ENCODE results near the gene ARF1.

ARF1 gene

DNA sequence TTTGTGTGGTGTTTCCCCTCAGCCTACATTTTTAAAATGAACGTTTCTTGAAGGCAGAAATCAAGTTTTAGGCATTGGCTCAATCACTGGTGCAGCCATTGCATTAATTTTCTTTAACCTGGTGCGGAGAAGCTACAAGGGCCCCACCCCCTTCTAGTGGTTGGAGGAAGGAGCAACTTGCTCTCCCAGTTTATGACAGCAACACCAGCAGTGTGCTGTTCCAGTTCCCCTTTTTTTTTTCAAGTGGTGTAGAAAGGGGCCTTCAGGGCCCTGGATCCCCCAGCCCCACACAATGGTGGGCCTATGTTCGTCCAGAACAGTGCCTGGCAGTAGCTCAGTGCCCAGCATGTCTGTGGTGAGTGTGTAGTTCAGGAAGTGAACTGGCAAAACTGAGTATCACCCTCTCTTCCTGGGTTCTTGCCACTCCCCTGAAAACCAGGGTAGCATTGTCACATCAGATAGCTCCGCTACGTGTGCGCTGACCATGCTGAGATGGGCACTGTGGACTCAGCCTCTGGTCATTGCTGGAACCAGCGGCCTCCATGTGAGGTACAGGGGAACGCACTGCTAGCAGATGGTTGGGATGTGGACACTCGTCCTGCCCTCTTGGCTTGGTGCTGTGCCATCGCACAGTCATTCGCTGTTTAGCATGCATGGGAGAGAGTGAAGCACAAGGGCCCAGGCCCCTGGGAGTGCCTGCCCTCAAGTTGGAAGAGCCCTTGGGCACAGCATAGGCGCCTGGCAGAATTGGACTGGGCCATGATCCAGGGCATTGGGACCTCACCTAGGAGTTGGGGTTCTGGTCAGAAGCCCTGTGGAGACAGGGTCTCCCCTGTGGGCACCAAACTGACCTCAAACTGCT, 7.2 kb downstream of the ARF1 start:
- TF ChIP-seq EP300 (IDR thresholded peaks at IDR 0.05; ENCODE audit: borderline replicate concordance) (no peak), CREB1 (IDR thresholded peaks at IDR 0.05; ENCODE audit: low read depth) (no peak)

DNA sequence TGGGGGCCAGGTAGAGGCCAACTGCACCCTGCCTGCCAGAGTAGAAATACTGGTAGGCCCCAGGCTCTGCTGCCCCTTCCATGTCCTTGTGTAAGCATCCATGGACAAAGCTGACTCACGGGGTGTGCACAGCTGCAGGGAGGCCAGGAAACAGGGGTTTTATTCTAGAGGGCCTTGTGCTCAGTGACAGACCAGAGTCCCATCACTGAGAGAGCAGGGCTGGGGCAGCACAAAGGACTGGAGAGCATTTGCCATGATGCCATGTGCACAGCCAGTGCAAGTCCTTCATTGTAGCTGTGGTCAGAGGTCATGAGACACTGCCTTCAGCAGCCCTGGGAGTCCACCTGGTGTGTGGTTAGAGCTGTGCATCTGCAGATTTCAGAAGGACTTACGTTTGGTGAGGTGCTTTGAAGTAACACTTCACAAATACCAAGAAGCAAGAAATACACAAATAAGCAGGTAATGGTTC, 8.1 kb downstream of the ARF1 start:
- no peak for TF ChIP-seq FOXM1 (IDR thresholded peaks at IDR 0.05; ENCODE audit: borderline replicate concordance, low read depth)
- no peak for TF ChIP-seq NFIC (IDR thresholded peaks at IDR 0.05)
- TF ChIP-seq, protein P1, sequence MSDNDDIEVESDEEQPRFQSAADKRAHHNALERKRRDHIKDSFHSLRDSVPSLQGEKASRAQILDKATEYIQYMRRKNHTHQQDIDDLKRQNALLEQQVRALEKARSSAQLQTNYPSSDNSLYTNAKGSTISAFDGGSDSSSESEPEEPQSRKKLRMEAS (IDR thresholded peaks at IDR 0.05), result no peak

DNA sequence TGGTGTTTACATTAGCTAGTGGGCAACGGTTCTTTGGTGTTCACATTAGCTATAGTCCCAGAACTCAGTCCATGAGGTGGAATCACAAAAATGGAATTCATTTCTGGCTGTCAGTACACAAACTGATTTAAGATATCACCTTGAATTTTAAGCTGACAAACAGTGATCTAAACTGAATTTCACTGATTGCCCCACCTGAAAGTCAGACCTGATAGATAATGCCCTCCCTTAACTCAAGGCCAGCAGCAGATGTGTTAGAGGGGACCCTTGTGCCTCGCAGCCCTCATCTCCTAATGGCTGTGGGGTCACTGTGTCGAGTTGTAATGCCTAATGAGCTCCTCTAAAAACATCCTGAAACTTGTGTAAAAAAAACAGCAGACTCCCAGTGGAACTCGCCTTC, 8.6 kb downstream of the ARF1 start:
- TF ChIP-seq FOXM1 (IDR thresholded peaks at IDR 0.05; ENCODE audit: borderline replicate concordance, low read depth) (no peak), YY1 (IDR thresholded peaks at IDR 0.05; ENCODE audit: low read depth) (no peak), CEBPB (IDR thresholded peaks at IDR 0.05) (no peak), EP300 (IDR thresholded peaks at IDR 0.05; ENCODE audit: borderline replicate concordance) (no peak), TEAD4 (IDR thresholded peaks at IDR 0.05) (no peak)
- TF ChIP-seq, protein P1 (IDR thresholded peaks at IDR 0.05), result no peak

DNA sequence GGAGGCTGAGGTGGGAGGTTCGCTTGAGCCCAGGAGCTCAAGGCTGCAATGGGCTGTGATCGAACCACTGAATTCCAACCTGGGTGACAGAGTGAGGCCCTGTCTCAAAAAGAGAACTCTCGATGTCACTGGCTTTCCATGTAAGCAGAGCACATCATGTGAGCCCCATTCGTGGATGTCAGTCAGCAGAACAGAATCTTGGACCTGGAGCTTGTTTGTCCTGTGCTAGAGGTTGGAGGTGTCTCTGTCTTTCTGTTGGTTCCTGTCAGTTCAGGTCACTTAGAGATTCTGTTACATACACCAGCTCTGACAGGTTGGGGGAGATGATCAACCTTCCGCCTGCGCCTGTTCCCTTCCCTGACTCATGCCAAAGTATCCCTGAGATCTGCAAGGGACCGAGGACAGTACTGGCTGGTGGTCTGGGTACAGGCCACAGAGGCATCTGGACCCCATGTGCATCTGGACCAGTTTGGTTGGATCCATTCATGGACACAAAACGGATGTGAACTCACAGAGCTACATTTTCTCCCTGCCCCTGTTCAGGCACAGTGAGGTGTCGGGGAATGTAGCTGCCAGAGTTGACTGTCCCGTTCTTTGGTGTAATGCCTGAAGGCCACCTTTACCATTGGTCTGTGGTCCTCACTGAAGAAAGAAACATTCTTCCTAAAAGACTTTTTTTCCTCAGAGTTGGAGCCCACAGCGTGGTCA, 10.0 kb downstream of the ARF1 start:
- no peak for TF ChIP-seq NFIC (IDR thresholded peaks at IDR 0.05)
- TF ChIP-seq, protein P2, sequence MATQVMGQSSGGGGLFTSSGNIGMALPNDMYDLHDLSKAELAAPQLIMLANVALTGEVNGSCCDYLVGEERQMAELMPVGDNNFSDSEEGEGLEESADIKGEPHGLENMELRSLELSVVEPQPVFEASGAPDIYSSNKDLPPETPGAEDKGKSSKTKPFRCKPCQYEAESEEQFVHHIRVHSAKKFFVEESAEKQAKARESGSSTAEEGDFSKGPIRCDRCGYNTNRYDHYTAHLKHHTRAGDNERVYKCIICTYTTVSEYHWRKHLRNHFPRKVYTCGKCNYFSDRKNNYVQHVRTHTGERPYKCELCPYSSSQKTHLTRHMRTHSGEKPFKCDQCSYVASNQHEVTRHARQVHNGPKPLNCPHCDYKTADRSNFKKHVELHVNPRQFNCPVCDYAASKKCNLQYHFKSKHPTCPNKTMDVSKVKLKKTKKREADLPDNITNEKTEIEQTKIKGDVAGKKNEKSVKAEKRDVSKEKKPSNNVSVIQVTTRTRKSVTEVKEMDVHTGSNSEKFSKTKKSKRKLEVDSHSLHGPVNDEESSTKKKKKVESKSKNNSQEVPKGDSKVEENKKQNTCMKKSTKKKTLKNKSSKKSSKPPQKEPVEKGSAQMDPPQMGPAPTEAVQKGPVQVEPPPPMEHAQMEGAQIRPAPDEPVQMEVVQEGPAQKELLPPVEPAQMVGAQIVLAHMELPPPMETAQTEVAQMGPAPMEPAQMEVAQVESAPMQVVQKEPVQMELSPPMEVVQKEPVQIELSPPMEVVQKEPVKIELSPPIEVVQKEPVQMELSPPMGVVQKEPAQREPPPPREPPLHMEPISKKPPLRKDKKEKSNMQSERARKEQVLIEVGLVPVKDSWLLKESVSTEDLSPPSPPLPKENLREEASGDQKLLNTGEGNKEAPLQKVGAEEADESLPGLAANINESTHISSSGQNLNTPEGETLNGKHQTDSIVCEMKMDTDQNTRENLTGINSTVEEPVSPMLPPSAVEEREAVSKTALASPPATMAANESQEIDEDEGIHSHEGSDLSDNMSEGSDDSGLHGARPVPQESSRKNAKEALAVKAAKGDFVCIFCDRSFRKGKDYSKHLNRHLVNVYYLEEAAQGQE (IDR thresholded peaks at IDR 0.05; ENCODE audit: low read depth), result no peak
- TF ChIP-seq RAD21 (IDR thresholded peaks at IDR 0.05; ENCODE audit: low read depth), result no peak
- no peak for TF ChIP-seq EP300 (IDR thresholded peaks at IDR 0.05; ENCODE audit: borderline replicate concordance)
- no peak for TF ChIP-seq TEAD4 (IDR thresholded peaks at IDR 0.05)
- TF ChIP-seq, protein P3, sequence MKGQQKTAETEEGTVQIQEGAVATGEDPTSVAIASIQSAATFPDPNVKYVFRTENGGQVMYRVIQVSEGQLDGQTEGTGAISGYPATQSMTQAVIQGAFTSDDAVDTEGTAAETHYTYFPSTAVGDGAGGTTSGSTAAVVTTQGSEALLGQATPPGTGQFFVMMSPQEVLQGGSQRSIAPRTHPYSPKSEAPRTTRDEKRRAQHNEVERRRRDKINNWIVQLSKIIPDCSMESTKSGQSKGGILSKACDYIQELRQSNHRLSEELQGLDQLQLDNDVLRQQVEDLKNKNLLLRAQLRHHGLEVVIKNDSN (IDR thresholded peaks at IDR 0.05), result no peak
- TF ChIP-seq FOXM1 (IDR thresholded peaks at IDR 0.05; ENCODE audit: borderline replicate concordance, low read depth), result no peak
- no peak for TF ChIP-seq TCF12 (IDR thresholded peaks at IDR 0.05; ENCODE audit: low read depth)
- no peak for TF ChIP-seq YY1 (IDR thresholded peaks at IDR 0.05; ENCODE audit: low read depth)

DNA sequence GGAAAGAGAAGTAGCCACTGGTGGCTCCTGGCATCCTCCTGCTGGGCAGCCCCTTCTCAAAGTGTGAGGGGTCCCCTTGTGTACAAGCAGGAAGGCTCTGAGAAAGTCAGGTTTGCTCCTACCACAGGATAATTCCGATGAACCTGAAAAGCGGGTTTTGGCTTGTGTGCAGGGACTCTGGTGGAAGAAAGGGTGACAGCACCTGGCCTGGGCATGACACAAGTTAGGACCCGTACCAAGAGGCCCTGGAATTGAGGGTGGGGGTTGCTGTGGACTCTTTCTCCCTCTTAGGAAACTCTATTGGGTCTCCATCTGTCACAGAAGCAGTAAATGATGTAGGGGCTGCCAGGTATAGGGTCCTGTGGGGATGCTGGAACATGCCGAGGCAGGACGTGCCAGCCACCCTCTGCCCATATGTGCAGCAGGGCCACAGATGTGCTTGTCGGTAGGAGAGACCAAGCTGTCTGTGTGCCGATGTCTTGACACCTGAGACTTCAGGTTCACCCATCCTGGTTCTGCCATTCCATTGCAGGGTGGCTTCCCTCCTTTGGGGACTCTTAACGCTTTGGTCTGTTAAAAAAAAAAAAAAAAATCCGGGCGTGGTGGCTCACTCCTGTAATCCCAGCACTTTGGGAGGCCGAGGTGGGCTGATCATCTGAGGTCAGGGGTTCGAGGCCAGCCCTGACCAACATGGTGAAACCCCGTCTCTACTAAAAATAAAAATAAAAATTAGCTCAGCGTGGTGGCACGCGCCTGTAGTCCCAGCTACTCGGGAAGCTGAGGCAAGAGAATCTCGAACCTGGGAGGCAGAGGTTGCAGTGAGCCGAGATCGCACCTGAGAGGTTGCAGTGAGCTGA, 10.8 kb downstream of the ARF1 start:
- TF ChIP-seq RAD21 (IDR thresholded peaks at IDR 0.05; ENCODE audit: low read depth) (no peak), YY1 (IDR thresholded peaks at IDR 0.05; ENCODE audit: low read depth) (no peak), NFIC (IDR thresholded peaks at IDR 0.05) (no peak), CEBPB (IDR thresholded peaks at IDR 0.05) (no peak)

DNA sequence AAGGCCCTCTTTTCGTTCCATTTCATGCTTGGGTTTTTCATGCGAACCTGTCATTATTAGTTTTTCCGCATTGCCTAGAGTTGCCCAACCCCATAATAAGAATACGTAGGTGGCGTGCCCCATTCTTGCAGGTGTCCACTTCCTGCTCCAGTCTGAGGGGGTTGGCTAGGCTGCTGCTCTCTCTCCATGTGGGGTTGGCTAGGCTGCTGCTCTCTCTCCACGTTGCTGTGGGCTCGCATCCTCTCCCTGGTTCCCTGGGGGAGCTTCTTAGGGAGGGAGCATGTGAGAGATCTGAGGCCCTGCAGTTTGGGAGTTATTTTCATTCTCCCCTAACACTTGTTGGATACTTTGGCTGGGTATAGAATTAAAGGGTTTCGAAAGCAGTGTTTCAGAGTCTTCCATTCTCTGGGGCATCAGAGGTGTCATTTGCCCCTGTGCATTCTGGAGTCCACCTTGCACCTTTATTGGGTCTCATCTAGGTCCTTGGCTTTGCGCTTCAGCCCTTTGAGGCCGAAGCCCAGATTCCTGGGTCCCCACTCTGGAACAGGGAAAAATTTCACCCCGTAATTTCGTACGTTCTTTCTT, 12.0 kb downstream of the ARF1 start:
- no peak for TF ChIP-seq CEBPB (IDR thresholded peaks at IDR 0.05)
- no peak for TF ChIP-seq TEAD4 (IDR thresholded peaks at IDR 0.05)
- TF ChIP-seq ZBTB7A (IDR thresholded peaks at IDR 0.05; ENCODE audit: low read depth), result no peak
- TF ChIP-seq, protein P1 (IDR thresholded peaks at IDR 0.05), result no peak
- TF ChIP-seq EGR1 (IDR thresholded peaks at IDR 0.05), result no peak
- no peak for TF ChIP-seq FOXM1 (IDR thresholded peaks at IDR 0.05; ENCODE audit: borderline replicate concordance, low read depth)
- no peak for TF ChIP-seq RAD21 (IDR thresholded peaks at IDR 0.05; ENCODE audit: low read depth)
- no peak for TF ChIP-seq YY1 (IDR thresholded peaks at IDR 0.05; ENCODE audit: low read depth)
- TF ChIP-seq TAF1 (IDR thresholded peaks at IDR 0.05; ENCODE audit: low read depth), result no peak
- TF ChIP-seq NFIC (IDR thresholded peaks at IDR 0.05), result no peak
- TF ChIP-seq, protein P3 (IDR thresholded peaks at IDR 0.05), result no peak
- TF ChIP-seq, protein P2 (IDR thresholded peaks at IDR 0.05; ENCODE audit: low read depth), result no peak

All from Ishikawa (cell line).